GM20431 (cell line): Measurements from ENCODE around the gene ITGBL1.

ENCODE experiments used
- in situ Hi-C: fragments of 300-500 bp; cut with MseI, MboI; formaldehyde crosslinking; loops from one replicate; pipeline ENCODE4 v1.15.0; 2020; ENCODE audit warnings: low sequenced_read_pairs; ENCODE audit not compliant: unreplicated experiment

ITGBL1 gene

DNA sequence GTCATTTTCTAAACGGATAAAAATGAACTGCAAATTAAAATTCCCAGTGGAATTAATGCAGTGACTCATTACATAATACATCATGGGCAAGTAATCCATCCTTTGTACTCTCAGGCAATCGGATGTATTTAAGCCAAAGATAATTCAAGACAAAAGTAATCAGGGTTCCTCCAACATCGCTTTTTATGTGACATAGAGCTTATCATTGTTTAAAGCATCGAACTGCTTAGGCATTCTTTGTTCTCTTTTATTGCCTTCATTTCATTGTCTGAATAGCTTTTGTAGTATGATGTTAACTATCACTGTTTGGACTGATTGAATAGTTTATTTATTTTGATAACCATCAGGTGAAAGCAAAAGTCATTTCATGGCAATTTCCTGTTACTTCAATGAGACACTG is 209.4 kb downstream of the ITGBL1 start:
- in situ Hi-C loops: no loop called here

DNA sequence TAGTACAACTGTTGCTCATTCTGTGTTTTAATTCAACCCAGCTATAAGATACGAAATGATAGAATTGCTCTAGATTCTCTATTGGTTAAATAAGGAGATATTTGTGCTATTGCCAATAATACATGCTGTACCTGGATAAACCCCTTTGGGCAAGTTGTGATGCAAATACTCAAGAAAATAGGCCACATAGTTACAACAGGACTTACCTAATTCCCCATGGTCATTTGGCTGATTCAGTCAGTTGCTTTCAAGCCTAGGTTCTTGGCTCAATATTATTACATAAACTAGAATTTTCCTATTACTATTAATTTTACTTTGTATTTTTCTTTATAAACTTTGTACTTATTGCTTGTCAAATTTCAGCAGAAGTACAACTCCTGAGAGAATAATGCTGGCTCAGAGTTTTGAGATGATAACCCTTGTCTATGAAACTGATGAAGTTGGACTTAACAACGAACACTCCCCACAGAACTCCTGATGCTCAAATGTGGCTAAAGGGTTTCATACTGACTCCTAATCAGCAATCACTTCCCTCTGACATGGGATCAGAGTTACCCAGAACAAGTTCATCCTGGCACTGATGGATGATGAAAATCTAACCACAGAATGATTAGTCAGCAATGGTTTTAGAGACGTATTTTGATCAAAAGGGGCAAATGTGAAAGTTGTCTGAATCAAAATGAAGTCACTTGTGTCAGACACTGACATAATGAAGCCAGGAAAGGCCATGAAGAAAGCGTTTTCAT is 221.1 kb downstream of the ITGBL1 start:
- in situ Hi-C loops: no loop called here

DNA sequence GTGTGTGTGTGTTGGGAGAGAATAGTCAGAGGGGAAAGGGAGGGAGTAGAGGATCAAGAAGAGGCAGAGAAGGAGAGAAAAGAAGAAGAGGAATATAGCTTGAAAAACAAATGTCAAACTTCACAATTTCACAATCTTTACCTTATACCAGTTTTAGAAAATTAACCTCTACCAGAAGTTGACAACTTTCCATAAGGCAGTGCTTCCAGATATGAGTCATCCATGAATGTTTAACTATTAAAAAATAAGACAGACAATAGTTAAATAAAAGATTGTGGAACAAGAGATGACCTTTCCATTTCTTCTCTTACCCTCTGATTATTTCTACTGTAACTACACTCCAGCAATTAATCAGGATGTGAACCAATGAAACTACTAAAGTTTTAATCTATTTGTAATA is 229.4 kb downstream of the ITGBL1 start:
- in situ Hi-C loops: no loop called here

DNA sequence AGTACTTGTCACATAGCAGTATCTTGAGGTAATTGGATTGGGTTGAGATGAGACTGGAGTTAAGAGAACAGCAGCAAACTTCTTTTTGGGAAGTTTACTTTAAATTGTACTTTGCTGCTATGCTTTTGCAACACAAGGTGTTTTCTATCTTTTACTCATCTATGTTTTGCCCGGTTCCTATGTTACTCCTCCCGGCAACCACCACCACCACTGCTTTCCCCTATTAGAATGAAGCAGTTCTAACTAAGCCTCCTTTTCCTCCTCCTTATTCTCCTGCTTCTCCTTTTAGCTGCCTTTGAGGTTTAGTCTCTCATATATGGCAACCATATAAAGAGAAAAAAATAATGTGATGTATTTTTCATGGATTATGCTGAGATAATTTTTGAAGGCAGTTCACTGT is 233.5 kb downstream of the ITGBL1 start:
- in situ Hi-C loops: no loop called here

DNA sequence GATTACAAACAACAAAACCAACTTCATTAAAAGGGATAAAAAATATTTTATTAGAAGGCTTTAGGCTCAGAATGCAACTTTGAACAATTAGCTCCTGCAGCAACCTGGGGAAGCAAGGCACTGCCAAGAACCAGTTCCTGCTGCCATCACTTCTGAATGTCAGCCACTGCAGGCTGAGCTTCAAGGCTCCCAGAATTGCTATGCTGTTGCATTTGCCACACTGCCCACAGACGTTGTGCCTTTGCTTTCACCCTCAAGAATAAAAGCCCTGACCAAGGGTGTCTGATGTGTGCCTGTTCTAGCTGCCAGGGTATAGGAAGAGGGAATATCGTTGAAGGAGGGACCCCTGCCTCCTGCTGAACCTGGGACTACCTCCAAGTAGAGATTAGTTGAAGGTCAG is 238.4 kb downstream of the ITGBL1 start:
- in situ Hi-C loops: no loop called here

DNA sequence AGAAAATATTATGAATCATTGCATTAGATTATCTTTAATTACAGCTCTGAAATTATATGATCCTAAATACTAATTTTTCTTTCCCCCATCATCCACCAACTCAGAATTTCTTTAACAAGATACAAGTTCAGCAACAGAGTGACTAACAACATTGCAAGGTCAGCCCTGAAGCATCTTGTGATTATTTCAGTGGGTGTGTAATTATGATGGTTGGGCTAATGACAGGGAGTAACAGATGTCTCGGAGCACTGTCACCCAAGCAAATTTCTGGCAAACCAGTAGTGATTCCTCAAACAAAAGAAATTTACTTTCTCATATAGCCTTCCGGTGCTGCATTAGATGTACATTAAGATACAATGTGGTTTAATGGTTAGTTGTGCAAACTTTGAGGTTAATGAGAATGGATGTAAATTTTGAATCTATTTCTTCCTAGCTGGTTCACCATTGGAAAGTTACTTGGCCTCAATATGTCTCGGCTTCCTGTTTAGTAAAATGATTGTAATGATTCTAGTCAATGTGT is 238.9 kb downstream of the ITGBL1 start:
- in situ Hi-C loops: no loop called here

DNA sequence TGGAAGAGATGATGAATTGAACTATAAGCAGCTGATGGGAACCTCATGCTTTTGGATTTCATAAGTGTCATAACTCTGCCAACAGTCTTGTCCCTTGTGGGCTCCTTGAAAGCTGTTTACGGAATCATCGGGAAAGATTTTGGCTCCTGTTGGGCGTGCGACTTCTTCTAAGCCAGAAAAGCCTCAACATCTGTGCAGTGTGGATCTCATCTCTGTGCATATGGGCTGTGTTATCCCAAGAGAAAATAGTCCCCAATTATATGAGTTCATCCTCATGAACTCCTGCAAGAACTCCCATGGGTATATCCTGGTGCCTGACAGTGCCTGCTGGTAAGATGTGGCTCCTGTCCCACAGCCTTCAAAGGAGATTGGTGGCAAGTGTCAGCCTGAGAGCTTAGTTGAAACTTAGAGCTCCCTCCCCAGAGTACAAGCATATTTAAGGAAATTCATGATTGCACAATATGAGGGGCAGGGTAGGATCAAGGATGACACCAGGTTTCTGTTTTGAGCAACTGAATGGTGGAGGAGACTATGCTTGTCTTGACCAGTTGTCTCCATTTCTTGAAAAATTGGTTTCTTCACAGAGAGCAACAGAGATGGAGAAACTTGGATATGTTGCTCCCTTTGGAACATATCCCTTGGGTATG is 243.5 kb downstream of the ITGBL1 start:
- in situ Hi-C loops: no loop called here

DNA sequence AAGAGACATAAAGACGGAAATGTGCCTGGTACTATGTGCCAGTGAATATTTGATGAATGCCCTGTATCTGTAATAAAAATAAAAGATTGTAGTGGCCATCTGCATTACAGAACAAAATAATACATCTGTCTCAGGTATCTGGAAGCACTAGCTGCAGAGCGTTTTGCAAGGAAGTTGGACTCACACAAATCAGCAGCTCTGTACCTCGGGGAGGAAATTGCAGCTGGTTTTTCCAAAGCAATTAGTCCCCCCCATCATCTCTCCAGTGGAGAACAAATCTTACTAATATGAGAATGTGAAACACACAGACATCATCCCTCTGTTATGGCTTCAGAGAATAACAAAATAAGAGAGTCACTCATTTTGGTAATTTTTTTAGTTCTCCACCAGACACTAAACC is 245.3 kb downstream of the ITGBL1 start:
- in situ Hi-C loops: no loop called here

DNA sequence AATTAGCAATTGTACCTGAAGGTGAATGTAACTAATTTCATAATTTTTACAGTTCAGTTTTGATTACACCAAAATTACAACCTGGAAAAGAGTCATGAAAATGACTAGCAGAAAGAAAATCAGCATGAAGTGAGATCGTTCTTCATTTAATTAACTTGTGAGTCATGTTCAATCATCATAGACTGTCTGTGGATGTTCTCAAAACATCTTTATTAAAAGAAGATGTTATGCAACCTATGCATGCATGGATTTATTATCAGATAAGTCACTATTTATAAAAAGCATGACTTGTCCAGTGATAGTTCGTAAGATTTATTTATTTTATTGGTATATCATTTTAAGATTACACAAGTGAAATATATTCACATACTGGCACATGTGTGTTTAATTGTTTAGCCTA is 245.9 kb downstream of the ITGBL1 start:
- in situ Hi-C loops: no loop called here

GRCh38 chr13:101700598-101700997 is 248.1 kb downstream of the ITGBL1 start:
- in situ Hi-C loops: no loop called here

DNA sequence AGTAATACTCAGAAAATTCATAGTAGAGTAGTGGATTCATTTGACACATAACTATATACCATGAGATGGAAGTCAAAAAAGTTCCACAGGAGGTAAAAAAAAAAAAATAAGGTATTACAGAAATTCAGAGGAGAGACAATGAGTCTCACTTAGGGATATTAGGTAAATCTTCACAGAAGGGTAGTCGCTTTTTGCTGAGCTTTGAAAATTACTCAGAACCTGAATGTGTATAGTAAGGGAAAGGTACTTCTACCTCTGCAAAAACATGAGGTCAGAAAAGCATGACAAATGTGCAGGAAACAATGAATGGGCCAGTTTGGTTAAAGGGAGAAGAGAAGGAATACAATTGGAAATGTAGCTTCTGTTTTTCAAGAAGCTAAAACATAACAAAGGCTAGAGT is 250.6 kb downstream of the ITGBL1 start:
- in situ Hi-C loops: no loop called here

DNA sequence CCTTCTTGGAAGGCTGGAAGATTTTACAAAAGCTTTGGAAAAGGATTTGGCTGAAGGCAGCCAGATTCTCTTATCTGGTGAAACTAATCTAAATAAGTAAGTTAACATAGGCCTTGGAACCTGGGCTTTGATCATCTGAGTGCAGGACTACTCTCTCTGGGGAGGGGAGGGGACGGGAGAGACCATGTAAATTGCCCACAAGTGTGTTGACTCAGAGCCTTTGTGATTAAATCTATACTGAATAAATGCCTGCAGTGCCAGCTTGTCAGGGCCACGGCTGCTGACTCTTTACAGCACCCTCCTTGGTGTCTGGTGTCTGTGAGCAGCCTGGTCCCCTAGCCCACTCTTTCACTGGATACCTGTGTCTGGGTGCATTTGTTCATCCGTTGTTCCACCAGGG is 251.4 kb downstream of the ITGBL1 start:
- in situ Hi-C loops: no loop called here

- in situ Hi-C loops: no loop called here
Measured at GRCh38 chr13:101706651-101707050, 254.2 kb downstream of the ITGBL1 start.

DNA sequence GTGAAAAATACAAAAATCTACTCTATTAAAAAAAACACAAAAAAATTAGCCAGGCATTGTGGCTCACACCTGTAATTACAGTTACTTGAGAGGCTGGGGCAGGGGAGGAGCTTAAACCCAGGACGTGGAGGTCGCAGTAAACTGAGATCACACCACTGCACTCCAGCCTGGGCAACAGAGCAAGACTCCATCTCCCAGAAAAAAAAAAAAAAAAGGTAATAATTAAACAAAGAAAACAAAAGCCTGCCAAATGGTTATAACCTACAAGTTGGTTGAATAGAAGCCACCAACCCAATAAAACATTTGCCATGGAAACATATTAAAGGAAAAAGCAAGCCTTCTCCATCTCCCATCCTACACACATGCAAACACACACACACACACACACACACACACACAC is 255.2 kb downstream of the ITGBL1 start:
- in situ Hi-C loops: no loop called here

- in situ Hi-C loops: no loop called here
Measured at GRCh38 chr13:101708115-101708514, 255.6 kb downstream of the ITGBL1 start.

DNA sequence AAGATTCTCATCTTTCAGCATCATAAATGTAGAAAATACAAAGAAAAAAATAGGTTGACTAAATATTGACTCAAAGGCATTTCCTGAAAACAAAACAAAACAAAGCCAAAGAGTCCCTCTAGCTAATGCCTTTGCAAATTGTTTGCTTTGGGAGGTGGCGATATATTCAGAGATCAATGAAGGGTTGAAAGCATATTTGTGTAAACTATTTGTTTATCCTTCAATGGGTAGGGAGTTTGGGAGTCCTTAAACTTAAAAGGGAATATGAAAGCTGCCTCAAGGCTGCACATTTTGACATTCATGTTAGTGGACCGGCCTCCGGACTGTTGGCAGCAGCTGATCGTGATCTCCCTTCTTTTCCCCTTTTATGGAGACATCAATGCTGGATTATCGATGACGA is 257.5 kb downstream of the ITGBL1 start:
- in situ Hi-C loops: no loop called here

- in situ Hi-C loops: no loop called here
Measured at GRCh38 chr13:101711307-101712025, 259.0 kb downstream of the ITGBL1 start.

DNA sequence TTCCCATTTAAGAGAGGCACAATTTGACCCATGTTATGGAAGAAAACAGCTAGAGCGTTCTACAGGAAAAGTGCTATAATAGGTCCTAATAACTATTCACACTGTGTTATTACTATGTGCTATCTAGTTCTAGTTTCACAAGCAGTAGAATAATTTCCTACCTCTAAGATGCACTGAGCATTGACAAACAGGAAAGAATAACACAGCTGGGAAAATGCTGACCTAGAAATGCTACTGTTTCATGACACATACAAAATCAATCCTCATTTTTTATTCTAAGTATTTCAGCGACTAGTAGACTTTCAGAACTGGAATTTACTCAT is 259.5 kb downstream of the ITGBL1 start:
- in situ Hi-C loops: no loop called here

DNA sequence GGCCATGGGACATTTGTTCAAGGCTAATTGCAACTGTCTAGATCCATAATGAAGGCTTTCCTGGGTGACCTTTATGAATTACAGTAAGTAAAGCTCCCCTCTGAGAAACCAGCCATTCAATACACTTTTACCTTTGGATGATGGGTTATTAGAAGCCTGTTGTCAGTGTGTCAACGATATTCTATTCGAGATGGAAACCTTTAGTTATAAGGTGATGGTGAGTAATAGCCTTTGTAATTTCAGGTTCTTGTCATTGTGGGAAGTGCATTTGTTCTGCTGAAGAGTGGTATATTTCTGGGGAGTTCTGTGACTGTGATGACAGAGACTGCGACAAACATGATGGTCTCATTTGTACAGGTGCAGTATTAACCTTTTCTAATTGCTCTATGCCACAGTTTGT is 261.7 kb downstream of the ITGBL1 start:
- in situ Hi-C loops: no loop called here

- in situ Hi-C loops: no loop called here
Measured at GRCh38 chr13:101717353-101717752, 264.9 kb downstream of the ITGBL1 start.

GRCh38 chr13:101718496-101718895 is 266.0 kb downstream of the ITGBL1 start:
- in situ Hi-C loops: no loop called here
